Prostate gland (tissue), 2 donors: ENCODE measurements around the gene VPS37D. TPM values are rescaled to one million over a fixed set of nuclear protein-coding genes. Genes with fewer than 3 reads are reported as not detected.

ENCODE experiments used
- DNase-seq: peaks from one replicate; pipeline ENCODE4 v3.0.0-alpha.2; 2019; ENCODE audit warnings: low spot score
- H3K27ac ChIP-seq, 2 donors: fragments of 200-600 bp; sonication (generic); 2 replicates each; pipeline ENCODE4 v1.5.1; 2017 to 2019
- H3K27me3 ChIP-seq: fragments of 200-600 bp; sonication (generic); replicated peaks from 2 replicates; pipeline ENCODE4 v1.5.1; 2019; ENCODE audit not compliant: insufficient read depth
- H3K36me3 ChIP-seq, 2 donors: fragments of 200-600 bp; sonication (generic); 1 replicate in 1 of 2; 2 replicates in 1 of 2; pipeline versions ENCODE4 v1.5.1 to v1.8.1; 2017 to 2019
- H3K4me1 ChIP-seq: fragments of 200-600 bp; sonication (generic); replicated peaks from 2 replicates; pipeline ENCODE4 v1.5.1; 2019
- H3K4me3 ChIP-seq, 2 donors: fragments of 200-600 bp; sonication (generic); 2 replicates each; pipeline ENCODE4 v1.5.1; 2017 to 2019
- H3K9me3 ChIP-seq: fragments of 200-600 bp; sonication (generic); 2 replicates; pipeline ENCODE4 v1.5.1; 2017
- POLR2A ChIP-seq: fragments of 450-650 bp; IDR thresholded peaks from one replicate; pipeline ENCODE4 v1.6.1; 2016; ENCODE audit warnings: antibody characterized with exemption, mild to moderate bottlenecking
- POLR2AphosphoS5 ChIP-seq: sonication (generic); formaldehyde crosslinking; IDR thresholded peaks from one replicate; pipeline ENCODE4 v1.6.1; 2017; ENCODE audit warnings: antibody characterized with exemption
- WGBS: methylation state at CpG from one replicate; pipeline ENCODE4 v1.1.5; 2018; 5-methylcytosine and 5-hydroxymethylcytosine counted together
- intact Hi-C: fragments of 100-400 bp; cut with DNase I; formaldehyde crosslinking; loops from one replicate; pipeline ENCODE4 v1.14.2; 2022
- total RNA-seq, 2 donors: library from RNA; depleted of rRNA; stranded (reverse); fragments of >200 nt; gene quantifications; one replicate each; pipeline ENCODE4 v1.1.0, GENCODE V29; 2016
- TF ChIP-seq, protein P1 (sequence below), 4 experiments: fragments of 200-600 bp in 2 of 4; fragments of 450-650 bp in 2 of 4; sonication (generic) in 2 of 4; IDR thresholded peaks; 1 replicate in 3 of 4; 2 replicates in 1 of 4; pipeline ENCODE4 v1.5.1; 2016 to 2019; ENCODE audit warnings: antibody characterized with exemption in 4 of 4, mild to moderate bottlenecking in 2 of 4, moderate library complexity in 2 of 4

Gene VPS37D
- total RNA-seq, 2 donors from 2014 or later: 6.0 to 19.5 TPM

DNA sequence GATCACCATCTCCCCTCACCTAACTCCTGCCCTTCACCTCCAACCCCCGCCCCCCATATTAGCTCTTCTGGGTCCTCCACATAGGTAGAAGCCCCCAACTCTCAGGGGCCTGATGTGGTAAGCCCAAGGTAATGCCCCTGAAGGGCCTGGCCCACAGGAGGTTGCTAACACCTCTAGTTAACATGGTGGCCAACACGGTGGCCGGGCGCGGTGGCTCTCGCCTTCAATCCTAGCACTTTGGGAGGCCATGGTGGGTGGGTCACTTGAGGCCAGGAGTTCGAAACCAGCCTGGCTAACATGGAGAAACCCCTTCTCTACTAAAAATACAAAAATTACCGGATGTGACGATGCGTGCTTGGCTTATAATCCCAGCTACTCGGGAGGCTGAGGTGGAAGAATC lies 42.4 kb upstream of the VPS37D start:
- intact Hi-C loops: no loop called here
- no peak for TF ChIP-seq POLR2AphosphoS5
- TF ChIP-seq, protein P1, sequence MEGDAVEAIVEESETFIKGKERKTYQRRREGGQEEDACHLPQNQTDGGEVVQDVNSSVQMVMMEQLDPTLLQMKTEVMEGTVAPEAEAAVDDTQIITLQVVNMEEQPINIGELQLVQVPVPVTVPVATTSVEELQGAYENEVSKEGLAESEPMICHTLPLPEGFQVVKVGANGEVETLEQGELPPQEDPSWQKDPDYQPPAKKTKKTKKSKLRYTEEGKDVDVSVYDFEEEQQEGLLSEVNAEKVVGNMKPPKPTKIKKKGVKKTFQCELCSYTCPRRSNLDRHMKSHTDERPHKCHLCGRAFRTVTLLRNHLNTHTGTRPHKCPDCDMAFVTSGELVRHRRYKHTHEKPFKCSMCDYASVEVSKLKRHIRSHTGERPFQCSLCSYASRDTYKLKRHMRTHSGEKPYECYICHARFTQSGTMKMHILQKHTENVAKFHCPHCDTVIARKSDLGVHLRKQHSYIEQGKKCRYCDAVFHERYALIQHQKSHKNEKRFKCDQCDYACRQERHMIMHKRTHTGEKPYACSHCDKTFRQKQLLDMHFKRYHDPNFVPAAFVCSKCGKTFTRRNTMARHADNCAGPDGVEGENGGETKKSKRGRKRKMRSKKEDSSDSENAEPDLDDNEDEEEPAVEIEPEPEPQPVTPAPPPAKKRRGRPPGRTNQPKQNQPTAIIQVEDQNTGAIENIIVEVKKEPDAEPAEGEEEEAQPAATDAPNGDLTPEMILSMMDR (IDR thresholded peaks at IDR 0.05): no peak
- TF ChIP-seq POLR2A: no peak
- Histone ChIP-seq H3K27me3 (no peaks in the 10 kb centered on the region), H3K9me3 (no peaks in the 10 kb centered on the region), H3K27ac (no peak overlapping the region), H3K4me3 (no peak overlapping the region), H3K4me1 (no peaks in the 10 kb centered on the region), H3K36me3 (no peaks in the 10 kb centered on the region)
- 96% methylated on average over 11 of the region's 11 CpGs for WGBS
- no peak for DNase-seq

DNA sequence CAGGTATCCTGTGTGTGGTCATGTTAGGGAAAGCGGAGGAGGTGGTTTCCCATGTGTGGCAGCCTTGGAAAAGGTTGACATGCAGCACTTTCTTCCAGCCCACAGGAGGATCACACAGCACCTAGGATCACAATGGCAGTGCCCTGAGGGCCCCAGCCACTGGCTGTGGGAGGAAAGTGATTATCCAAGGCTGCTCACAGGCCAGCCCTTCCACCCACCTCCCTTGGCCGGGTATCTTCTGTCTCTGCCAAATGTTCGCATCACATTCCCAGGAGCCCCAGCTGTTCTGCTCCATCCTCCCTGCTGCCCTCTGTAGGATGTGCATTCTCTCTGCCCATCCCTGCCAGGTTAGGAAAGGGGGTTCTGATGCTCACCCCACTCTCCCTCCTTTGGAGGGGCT lies 40.8 kb upstream of the VPS37D start:
- H3K4me1 ChIP-seq: no peaks in the 10 kb centered on the region
- intact Hi-C loops: no loop called here
- no peaks in the 10 kb centered on the region for H3K9me3 ChIP-seq
- no peak overlapping the region for H3K27ac ChIP-seq
- H3K4me3 ChIP-seq: no peak overlapping the region
- 18% methylated on average over 3 of the region's 3 CpGs for WGBS
- DNase-seq: no peak
- TF ChIP-seq POLR2A (no peak), POLR2AphosphoS5 (no peak)
- TF ChIP-seq, protein P1 (IDR thresholded peaks at IDR 0.05): no peak
- no peaks in the 10 kb centered on the region for H3K36me3 ChIP-seq
- no peaks in the 10 kb centered on the region for H3K27me3 ChIP-seq

DNA sequence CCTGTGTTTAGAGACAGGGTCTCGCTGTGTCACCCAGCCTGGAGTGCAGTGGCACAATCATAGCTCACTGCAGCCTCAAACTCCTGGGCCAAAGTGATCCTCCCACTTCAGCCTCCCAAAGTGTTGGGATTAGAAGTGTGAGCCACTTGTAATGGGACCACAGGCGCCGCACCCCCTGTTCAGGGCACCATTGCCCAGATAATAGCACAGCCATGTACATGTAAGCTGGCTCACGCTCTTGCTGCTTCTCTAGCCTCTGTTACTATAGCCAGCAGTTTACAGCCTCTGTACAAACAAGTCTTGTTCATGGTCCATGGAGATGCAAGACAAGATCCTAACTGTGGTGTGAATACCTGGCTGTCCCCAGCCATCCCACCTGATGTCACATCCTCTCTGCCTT lies 39.1 kb upstream of the VPS37D start:
- H3K27me3 ChIP-seq: no peaks in the 10 kb centered on the region
- WGBS: 82% methylated on average over 4 of the region's 4 CpGs

DNA sequence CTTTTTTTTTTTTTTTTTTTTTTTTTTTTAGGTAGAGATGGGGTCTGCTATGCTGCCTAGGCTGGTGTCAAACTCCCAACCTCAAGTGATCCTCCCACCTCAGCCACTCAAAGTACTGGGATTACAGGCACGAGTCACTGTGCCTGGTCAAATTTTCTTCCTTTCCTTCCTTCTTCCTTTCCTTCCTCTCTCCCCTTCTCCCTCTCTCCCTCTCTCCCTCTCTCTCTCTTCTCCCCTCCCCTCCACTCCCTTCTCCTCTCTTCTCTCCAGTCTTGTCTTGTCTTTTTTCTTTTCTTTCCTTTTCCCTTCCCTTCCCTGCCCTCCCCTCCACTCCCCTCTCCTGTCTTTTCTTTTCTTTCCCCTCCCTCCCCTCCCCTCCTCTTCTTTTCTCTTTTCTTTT lies 36.1 kb upstream of the VPS37D start:
- intact Hi-C loops: no loop called here
- H3K4me1 ChIP-seq: no peaks in the 10 kb centered on the region
- TF ChIP-seq POLR2A: no peak
- TF ChIP-seq, protein P1 (IDR thresholded peaks at IDR 0.05): no peak
- TF ChIP-seq POLR2AphosphoS5: no peak
- H3K36me3 ChIP-seq: no peaks in the 10 kb centered on the region
- H3K4me3 ChIP-seq: no peak overlapping the region
- no peaks in the 10 kb centered on the region for H3K27me3 ChIP-seq
- DNase-seq: no peak
- no peaks in the 10 kb centered on the region for H3K9me3 ChIP-seq
- H3K27ac ChIP-seq: no peak overlapping the region
- 50% methylated on average over 1 of the region's 1 CpG for WGBS

More for the DNA sequence above, 39.1 kb upstream of the VPS37D start:
- no peak for DNase-seq
- intact Hi-C loops: no loop called here
- Histone ChIP-seq H3K4me3 (no peak overlapping the region), H3K27ac (no peak overlapping the region), H3K36me3 (no peaks in the 10 kb centered on the region), H3K9me3 (no peaks in the 10 kb centered on the region), H3K4me1 (no peaks in the 10 kb centered on the region)
- TF ChIP-seq, protein P1 (IDR thresholded peaks at IDR 0.05): no peak
- TF ChIP-seq POLR2AphosphoS5: no peak
- no peak for TF ChIP-seq POLR2A

DNA sequence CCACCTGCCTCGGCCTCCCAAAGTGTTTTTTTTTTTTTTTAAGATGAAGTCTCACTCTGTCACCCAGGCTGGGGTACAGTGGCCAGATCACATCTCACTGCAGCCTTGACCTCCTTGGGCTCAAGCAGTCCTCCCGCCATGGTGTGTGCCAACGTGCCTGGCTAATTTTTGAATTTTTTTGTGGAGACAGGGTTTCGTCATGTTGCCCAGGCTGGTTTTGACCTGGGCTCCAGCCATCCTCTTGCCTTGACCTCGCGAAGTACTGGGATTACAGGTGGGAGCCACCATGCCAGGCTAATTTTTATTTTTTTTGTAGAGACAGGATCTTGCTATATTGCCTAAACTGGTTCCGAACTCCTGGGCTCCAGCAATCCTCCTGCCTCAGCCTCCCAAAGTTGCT lies 34.3 kb upstream of the VPS37D start:
- WGBS: 84% methylated on average over 7 of the region's 7 CpGs
- DNase-seq: no peak
- Histone ChIP-seq H3K4me1 (no peaks in the 10 kb centered on the region), H3K9me3 (no peaks in the 10 kb centered on the region), H3K4me3 (no peak overlapping the region), H3K36me3 (no peaks in the 10 kb centered on the region), H3K27me3 (no peaks in the 10 kb centered on the region), H3K27ac (no peak overlapping the region)
- no peak for TF ChIP-seq POLR2AphosphoS5
- TF ChIP-seq, protein P1 (IDR thresholded peaks at IDR 0.05): no peak
- no peak for TF ChIP-seq POLR2A
- intact Hi-C loops: no loop called here
